Liver (tissue), 3 donors: ENCODE data around the gene FCRL2.

Experiments
- EGR1 ChIP-seq, 2 donors: IDR thresholded peaks; 2 replicates each; pipeline ENCODE4 v1.6.1; 2016 to 2018; ENCODE audit warnings: antibody characterized with exemption in 2 of 2, low read depth in 2 of 2
- FOXA1 ChIP-seq: IDR thresholded peaks from 2 replicates; pipeline ENCODE4 v1.6.1; 2016; ENCODE audit warnings: antibody characterized with exemption
- GABPA ChIP-seq, 2 donors: IDR thresholded peaks in 1 of 2; conservative IDR thresholded peaks in 1 of 2; 2 replicates each; pipeline ENCODE4 v1.6.1; 2016; ENCODE audit warnings: antibody characterized with exemption in 2 of 2, mild to moderate bottlenecking in 1 of 2, moderate library complexity in 1 of 2
- JUND ChIP-seq, 2 donors: IDR thresholded peaks; 2 replicates each; pipeline ENCODE4 v1.6.1; 2016; ENCODE audit warnings: antibody characterized with exemption in 2 of 2
- RAD21 ChIP-seq, 2 donors: IDR thresholded peaks; 2 replicates each; pipeline ENCODE4 v1.6.1; 2016; ENCODE audit warnings: antibody characterized with exemption in 2 of 2, mild to moderate bottlenecking in 2 of 2
- RXRA ChIP-seq, 2 donors: IDR thresholded peaks; 2 replicates each; pipeline ENCODE4 v1.6.1; 2017 to 2018; ENCODE audit warnings: antibody characterized with exemption in 2 of 2, mild to moderate bottlenecking in 1 of 2
- YY1 ChIP-seq: IDR thresholded peaks from 2 replicates; pipeline ENCODE4 v1.6.1; 2016; ENCODE audit warnings: antibody characterized with exemption, mild to moderate bottlenecking
- TF ChIP-seq, protein P1 (sequence below): fragments of 150-350 bp; IDR thresholded peaks from 2 replicates; pipeline ENCODE4 v1.5.1; 2017; ENCODE audit warnings: improper control_type of control experiment, low read depth, low read length; ENCODE audit not compliant: missing input control
- TF ChIP-seq, protein P2 (sequence below): IDR thresholded peaks from 2 replicates; pipeline ENCODE4 v1.6.1; 2016; ENCODE audit warnings: antibody characterized with exemption
- TF ChIP-seq, protein P3 (sequence below): IDR thresholded peaks from 2 replicates; pipeline ENCODE4 v1.6.1; 2016; ENCODE audit warnings: antibody characterized with exemption
- TF ChIP-seq, protein P4 (sequence below): IDR thresholded peaks from 2 replicates; pipeline ENCODE4 v1.6.1; 2016; ENCODE audit warnings: antibody characterized with exemption
- TF ChIP-seq, protein P5 (sequence below): IDR thresholded peaks from 2 replicates; pipeline ENCODE4 v1.6.1; 2016; ENCODE audit warnings: antibody characterized with exemption, mild to moderate bottlenecking
- donor health status: healthy.
- donor health status: healthy.

DNA sequence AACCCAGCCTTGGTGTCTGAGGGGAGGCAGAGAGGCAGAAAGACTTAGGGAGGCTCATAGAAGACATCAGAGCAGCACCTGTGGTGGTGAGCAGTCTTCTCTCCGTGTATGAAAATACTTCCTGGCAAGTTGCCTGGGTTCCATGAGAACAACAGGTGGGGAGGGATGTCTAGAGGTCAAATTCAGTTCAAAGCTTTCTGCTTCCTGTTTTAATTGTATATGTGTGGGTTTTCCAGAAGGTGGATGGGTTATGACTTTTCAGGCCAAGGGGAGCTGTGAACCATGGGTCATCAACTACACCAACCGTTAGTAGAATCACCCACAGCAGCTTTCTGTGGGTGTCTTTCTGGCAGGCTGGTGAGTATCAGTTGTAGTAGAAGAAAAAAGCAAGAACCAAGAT, 4.1 kb upstream of the FCRL2 start:
- TF ChIP-seq, protein P1, sequence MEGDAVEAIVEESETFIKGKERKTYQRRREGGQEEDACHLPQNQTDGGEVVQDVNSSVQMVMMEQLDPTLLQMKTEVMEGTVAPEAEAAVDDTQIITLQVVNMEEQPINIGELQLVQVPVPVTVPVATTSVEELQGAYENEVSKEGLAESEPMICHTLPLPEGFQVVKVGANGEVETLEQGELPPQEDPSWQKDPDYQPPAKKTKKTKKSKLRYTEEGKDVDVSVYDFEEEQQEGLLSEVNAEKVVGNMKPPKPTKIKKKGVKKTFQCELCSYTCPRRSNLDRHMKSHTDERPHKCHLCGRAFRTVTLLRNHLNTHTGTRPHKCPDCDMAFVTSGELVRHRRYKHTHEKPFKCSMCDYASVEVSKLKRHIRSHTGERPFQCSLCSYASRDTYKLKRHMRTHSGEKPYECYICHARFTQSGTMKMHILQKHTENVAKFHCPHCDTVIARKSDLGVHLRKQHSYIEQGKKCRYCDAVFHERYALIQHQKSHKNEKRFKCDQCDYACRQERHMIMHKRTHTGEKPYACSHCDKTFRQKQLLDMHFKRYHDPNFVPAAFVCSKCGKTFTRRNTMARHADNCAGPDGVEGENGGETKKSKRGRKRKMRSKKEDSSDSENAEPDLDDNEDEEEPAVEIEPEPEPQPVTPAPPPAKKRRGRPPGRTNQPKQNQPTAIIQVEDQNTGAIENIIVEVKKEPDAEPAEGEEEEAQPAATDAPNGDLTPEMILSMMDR = no peak
- TF ChIP-seq GABPA (IDR thresholded peaks at IDR 0.05 in 1 of 2, conservative IDR thresholded peaks at IDR 0.05 in 1 of 2) (no peak), YY1 (no peak), FOXA1 (no peak), JUND (IDR thresholded peaks at IDR 0.05) (no peak), RAD21 (IDR thresholded peaks at IDR 0.05) (no peak), EGR1 (IDR thresholded peaks at IDR 0.05; ENCODE audit: low read depth in 2 of 2) (no peak), RXRA (IDR thresholded peaks at IDR 0.05) (no peak)
- TF ChIP-seq, protein P2, sequence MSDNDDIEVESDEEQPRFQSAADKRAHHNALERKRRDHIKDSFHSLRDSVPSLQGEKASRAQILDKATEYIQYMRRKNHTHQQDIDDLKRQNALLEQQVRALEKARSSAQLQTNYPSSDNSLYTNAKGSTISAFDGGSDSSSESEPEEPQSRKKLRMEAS = no peak
- TF ChIP-seq, protein P3, sequence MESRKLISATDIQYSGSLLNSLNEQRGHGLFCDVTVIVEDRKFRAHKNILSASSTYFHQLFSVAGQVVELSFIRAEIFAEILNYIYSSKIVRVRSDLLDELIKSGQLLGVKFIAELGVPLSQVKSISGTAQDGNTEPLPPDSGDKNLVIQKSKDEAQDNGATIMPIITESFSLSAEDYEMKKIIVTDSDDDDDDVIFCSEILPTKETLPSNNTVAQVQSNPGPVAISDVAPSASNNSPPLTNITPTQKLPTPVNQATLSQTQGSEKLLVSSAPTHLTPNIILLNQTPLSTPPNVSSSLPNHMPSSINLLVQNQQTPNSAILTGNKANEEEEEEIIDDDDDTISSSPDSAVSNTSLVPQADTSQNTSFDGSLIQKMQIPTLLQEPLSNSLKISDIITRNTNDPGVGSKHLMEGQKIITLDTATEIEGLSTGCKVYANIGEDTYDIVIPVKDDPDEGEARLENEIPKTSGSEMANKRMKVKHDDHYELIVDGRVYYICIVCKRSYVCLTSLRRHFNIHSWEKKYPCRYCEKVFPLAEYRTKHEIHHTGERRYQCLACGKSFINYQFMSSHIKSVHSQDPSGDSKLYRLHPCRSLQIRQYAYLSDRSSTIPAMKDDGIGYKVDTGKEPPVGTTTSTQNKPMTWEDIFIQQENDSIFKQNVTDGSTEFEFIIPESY = no peak
- TF ChIP-seq, protein P4, sequence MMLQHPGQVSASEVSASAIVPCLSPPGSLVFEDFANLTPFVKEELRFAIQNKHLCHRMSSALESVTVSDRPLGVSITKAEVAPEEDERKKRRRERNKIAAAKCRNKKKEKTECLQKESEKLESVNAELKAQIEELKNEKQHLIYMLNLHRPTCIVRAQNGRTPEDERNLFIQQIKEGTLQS = no peak
- TF ChIP-seq, protein P5, sequence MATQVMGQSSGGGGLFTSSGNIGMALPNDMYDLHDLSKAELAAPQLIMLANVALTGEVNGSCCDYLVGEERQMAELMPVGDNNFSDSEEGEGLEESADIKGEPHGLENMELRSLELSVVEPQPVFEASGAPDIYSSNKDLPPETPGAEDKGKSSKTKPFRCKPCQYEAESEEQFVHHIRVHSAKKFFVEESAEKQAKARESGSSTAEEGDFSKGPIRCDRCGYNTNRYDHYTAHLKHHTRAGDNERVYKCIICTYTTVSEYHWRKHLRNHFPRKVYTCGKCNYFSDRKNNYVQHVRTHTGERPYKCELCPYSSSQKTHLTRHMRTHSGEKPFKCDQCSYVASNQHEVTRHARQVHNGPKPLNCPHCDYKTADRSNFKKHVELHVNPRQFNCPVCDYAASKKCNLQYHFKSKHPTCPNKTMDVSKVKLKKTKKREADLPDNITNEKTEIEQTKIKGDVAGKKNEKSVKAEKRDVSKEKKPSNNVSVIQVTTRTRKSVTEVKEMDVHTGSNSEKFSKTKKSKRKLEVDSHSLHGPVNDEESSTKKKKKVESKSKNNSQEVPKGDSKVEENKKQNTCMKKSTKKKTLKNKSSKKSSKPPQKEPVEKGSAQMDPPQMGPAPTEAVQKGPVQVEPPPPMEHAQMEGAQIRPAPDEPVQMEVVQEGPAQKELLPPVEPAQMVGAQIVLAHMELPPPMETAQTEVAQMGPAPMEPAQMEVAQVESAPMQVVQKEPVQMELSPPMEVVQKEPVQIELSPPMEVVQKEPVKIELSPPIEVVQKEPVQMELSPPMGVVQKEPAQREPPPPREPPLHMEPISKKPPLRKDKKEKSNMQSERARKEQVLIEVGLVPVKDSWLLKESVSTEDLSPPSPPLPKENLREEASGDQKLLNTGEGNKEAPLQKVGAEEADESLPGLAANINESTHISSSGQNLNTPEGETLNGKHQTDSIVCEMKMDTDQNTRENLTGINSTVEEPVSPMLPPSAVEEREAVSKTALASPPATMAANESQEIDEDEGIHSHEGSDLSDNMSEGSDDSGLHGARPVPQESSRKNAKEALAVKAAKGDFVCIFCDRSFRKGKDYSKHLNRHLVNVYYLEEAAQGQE = no peak
